Loucy (cell line): ENCODE measurements around the gene CCDC146.

Source experiments
- EZH2phosphoT487 ChIP-seq: fragments of 200-600 bp; IDR thresholded peaks from 2 replicates; pipeline ENCODE4 v1.6.1; 2018; ENCODE audit warnings: antibody characterized with exemption, mild to moderate bottlenecking, moderate library complexity, borderline replicate concordance
- TF ChIP-seq, protein P1 (sequence below): fragments of 200-600 bp; sonication (generic); conservative IDR thresholded peaks from 2 replicates; pipeline ENCODE4 v1.5.1; 2014; ENCODE audit warnings: mild to moderate bottlenecking, antibody characterized with exemption, low read length

DNA sequence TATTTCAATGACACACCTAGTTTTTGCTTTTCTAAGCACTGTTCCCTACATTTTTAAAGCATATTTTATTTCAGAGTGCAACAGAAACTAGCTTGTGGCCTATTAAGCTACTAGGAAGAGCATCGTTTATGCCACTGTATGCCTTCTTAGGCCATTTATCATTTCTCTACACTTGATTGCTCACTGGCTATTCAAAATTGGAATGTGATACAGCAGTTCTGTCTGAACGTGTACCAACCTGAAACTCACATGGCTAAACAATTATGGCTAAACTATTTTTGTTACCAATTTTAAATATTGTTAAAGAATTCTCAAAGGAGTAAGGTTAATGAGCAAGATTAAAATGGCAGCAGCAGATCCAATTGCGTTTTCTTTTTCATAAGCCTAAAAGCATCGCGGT lies 188.6 kb downstream of the CCDC146 start:
- TF ChIP-seq, protein P1, sequence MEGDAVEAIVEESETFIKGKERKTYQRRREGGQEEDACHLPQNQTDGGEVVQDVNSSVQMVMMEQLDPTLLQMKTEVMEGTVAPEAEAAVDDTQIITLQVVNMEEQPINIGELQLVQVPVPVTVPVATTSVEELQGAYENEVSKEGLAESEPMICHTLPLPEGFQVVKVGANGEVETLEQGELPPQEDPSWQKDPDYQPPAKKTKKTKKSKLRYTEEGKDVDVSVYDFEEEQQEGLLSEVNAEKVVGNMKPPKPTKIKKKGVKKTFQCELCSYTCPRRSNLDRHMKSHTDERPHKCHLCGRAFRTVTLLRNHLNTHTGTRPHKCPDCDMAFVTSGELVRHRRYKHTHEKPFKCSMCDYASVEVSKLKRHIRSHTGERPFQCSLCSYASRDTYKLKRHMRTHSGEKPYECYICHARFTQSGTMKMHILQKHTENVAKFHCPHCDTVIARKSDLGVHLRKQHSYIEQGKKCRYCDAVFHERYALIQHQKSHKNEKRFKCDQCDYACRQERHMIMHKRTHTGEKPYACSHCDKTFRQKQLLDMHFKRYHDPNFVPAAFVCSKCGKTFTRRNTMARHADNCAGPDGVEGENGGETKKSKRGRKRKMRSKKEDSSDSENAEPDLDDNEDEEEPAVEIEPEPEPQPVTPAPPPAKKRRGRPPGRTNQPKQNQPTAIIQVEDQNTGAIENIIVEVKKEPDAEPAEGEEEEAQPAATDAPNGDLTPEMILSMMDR = no peak
- no peak for TF ChIP-seq EZH2phosphoT487
